GM10266 (cell line): Measurements from ENCODE around the gene SH3BP4.

ENCODE experiments used
- DNase-seq: peaks from one replicate; pipeline ENCODE4 v3.0.0; 2012; ENCODE audit errors: extremely low spot score
- CTCF ChIP-seq: IDR thresholded peaks from 2 replicates; pipeline ENCODE4 v1.5.1; 2012; ENCODE audit warnings: mild to moderate bottlenecking, low read depth; ENCODE audit not compliant: control insufficient read depth, insufficient read depth; ENCODE audit errors: missing control alignments

The SH3BP4 gene

GRCh38 chr2:234995332-234996068, 43.7 kb downstream of the SH3BP4 start:
- no peak for DNase-seq
- no peak for TF ChIP-seq CTCF

- no peak for TF ChIP-seq CTCF
- no peak for DNase-seq
These were observed 44.5 kb downstream of the SH3BP4 start for GRCh38 chr2:234996069-234996940.

- TF ChIP-seq CTCF, result no peak
- no peak for DNase-seq
These were observed 45.1 kb downstream of the SH3BP4 start for GRCh38 chr2:234996941-234997270.

GRCh38 chr2:234997389-234997788, 45.6 kb downstream of the SH3BP4 start:
- no peak for TF ChIP-seq CTCF
- DNase-seq, result no peak

GRCh38 chr2:234998404-234999211, 46.8 kb downstream of the SH3BP4 start:
- no peak for TF ChIP-seq CTCF

GRCh38 chr2:234999740-235000425, 48.1 kb downstream of the SH3BP4 start:
- DNase-seq, result no peak
- TF ChIP-seq CTCF, result no peak

More at GRCh38 chr2:234998404-234999211, 46.8 kb downstream of the SH3BP4 start:
- DNase-seq, result no peak
